ENCODE data around the gene DNAJC17. TPM values are rescaled to one million over a fixed set of nuclear protein-coding genes. Genes with fewer than 3 reads are reported as not detected.

DNAJC17 gene
- total and polyA plus RNA-seq, 2 of the 13 experiments (the other 11 are each of a cell fraction or from before 2014, with no cell fraction given), result 22.2 to 26.5 TPM

DNA sequence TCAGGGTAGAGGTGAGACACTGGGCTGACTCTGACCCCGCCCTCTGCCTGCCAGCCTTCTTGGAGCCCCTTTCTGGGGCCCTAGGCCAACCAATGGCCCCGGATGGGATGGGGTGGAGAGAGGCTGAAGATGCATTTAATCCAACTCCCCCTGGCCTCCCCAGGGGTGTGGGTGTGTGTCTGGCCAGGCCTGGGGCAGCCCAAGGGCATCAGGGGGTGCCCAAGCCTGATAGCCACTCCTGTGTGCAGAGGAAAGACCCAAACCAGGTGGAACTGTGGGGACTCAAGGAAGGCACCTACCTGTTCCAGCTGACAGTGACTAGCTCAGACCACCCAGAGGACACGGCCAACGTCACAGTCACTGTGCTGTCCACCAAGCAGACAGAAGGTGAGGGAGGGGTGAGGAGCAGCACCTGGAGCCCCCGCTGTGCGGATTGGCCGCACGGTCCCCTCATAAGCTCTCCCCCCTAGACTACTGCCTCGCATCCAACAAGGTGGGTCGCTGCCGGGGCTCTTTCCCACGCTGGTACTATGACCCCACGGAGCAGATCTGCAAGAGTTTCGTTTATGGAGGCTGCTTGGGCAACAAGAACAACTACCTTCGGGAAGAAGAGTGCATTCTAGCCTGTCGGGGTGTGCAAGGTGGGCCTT, 46.1 kb upstream of the DNAJC17 start:
- H3K9me3 ChIP-seq (ENCODE audit: low read length), result no peaks in the 10 kb centered on the region
- DNase-seq (ENCODE audit: low spot score) (no peak), FAIRE-seq (no peak), ATAC-seq (no peak)
- no peaks in the 10 kb centered on the region for H3K27me3 ChIP-seq (ENCODE audit: control insufficient read depth in 1 of 2, insufficient read depth in 2 of 2, low read length in 2 of 2)
- no peaks in the 10 kb centered on the region for H3K36me3 ChIP-seq (replicated peaks in 1 of 2; ENCODE audit: control insufficient read depth in 1 of 2, insufficient read depth in 2 of 2, low read length in 2 of 2)
- H2AFZ ChIP-seq (ENCODE audit: low read length), result no peak overlapping the region
- no peak overlapping the region for H3K4me3 ChIP-seq (replicated peaks in 1 of 3; ENCODE audit: insufficient read depth in 1 of 3, low read depth in 2 of 3, low read length in 3 of 3)
- ChIA-PET CTCF (ENCODE audit: low intra/inter-chr PET ratio, low total read pairs) (no interaction called here), POLR2A (no interaction called here)
- in situ Hi-C loops (cut with HindIII; ENCODE audit: extremely low pct_ligation_motif_present, low pct_unique_long_range_greater_than_20kb), result no loop called here
- WGBS (ENCODE audit: low lambda C conversion rate), result 60% methylated on average over 10 of the region's 16 CpGs
- H3K9ac ChIP-seq (ENCODE audit: insufficient read depth, low read depth, low read length), result no peak overlapping the region
- H4K20me1 ChIP-seq (ENCODE audit: insufficient read depth, low read length), result no peaks in the 10 kb centered on the region
- no TSS peak for BruUV-seq (replicated peaks)
- H3K27ac ChIP-seq (ENCODE audit: extremely low read length, insufficient read depth, low read length), result no peak overlapping the region
- no peaks in the 10 kb centered on the region for H3K79me2 ChIP-seq (ENCODE audit: insufficient read depth, low read length)
- H3K4me1 ChIP-seq (ENCODE audit: insufficient read depth, low read length), result peaks cover 40% of the 10 kb centered on the region
- no peak for TF ChIP-seq HNRNPK (IDR thresholded peaks at IDR 0.05; ENCODE audit: low read depth, low read length, poor library complexity, severe bottlenecking)
- TF ChIP-seq, protein P1, sequence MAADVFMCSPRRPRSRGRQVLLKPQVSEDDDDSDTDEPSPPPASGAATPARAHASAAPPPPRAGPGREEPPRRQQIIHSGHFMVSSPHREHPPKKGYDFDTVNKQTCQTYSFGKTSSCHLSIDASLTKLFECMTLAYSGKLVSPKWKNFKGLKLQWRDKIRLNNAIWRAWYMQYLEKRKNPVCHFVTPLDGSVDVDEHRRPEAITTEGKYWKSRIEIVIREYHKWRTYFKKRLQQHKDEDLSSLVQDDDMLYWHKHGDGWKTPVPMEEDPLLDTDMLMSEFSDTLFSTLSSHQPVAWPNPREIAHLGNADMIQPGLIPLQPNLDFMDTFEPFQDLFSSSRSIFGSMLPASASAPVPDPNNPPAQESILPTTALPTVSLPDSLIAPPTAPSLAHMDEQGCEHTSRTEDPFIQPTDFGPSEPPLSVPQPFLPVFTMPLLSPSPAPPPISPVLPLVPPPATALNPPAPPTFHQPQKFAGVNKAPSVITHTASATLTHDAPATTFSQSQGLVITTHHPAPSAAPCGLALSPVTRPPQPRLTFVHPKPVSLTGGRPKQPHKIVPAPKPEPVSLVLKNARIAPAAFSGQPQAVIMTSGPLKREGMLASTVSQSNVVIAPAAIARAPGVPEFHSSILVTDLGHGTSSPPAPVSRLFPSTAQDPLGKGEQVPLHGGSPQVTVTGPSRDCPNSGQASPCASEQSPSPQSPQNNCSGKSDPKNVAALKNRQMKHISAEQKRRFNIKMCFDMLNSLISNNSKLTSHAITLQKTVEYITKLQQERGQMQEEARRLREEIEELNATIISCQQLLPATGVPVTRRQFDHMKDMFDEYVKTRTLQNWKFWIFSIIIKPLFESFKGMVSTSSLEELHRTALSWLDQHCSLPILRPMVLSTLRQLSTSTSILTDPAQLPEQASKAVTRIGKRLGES (CRISPR knock-in tag; IDR thresholded peaks at IDR 0.05; ENCODE audit: borderline replicate concordance), result no peak
- intact Hi-C loops (cut with micrococcal nuclease; ENCODE audit: unreplicated experiment), result no loop called here
- H3K4me2 ChIP-seq (ENCODE audit: low read depth, low read length), result no peak overlapping the region

DNA sequence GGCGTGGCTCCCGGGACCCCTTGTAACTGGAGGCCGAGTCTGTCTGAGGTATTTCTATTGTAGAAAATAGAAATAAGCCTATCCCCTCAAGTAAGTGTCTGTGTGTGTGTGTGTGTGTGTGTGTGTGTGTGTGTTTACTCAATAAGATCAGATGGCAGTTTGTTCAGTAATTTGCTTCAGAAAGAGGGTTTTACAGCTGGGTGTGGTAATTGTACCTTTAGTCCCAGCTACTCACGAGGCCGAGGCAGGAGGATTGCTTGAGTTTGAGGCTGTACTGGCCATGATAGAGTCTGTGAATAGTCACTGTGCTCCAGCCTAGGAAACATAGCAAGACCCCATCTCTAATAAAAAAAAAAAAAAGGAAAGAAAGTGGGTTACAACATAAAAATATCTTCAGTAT, 45.3 kb upstream of the DNAJC17 start:
- Histone ChIP-seq H3K4me1 (ENCODE audit: insufficient read depth, low read length) (peaks cover 39% of the 10 kb centered on the region), H3K36me3 (replicated peaks in 1 of 2; ENCODE audit: control insufficient read depth in 1 of 2, insufficient read depth in 2 of 2, low read length in 2 of 2) (no peaks in the 10 kb centered on the region), H2AFZ (ENCODE audit: low read length) (no peak overlapping the region), H3K4me2 (ENCODE audit: low read depth, low read length) (no peak overlapping the region), H3K4me3 (replicated peaks in 1 of 3; ENCODE audit: insufficient read depth in 1 of 3, low read depth in 2 of 3, low read length in 3 of 3) (no peak overlapping the region), H3K9me3 (ENCODE audit: low read length) (no peaks in the 10 kb centered on the region), H3K27me3 (ENCODE audit: control insufficient read depth in 1 of 2, insufficient read depth in 2 of 2, low read length in 2 of 2) (no peaks in the 10 kb centered on the region), H4K20me1 (ENCODE audit: insufficient read depth, low read length) (no peaks in the 10 kb centered on the region), H3K79me2 (ENCODE audit: insufficient read depth, low read length) (no peaks in the 10 kb centered on the region), H3K9ac (ENCODE audit: insufficient read depth, low read depth, low read length) (no peak overlapping the region), H3K27ac (ENCODE audit: extremely low read length, insufficient read depth, low read length) (no peak overlapping the region)
- in situ Hi-C loops (cut with HindIII; ENCODE audit: extremely low pct_ligation_motif_present, low pct_unique_long_range_greater_than_20kb) (no loop called here), intact Hi-C loops (cut with micrococcal nuclease; ENCODE audit: unreplicated experiment) (no loop called here)
- CTCF ChIA-PET (ENCODE audit: low intra/inter-chr PET ratio, low total read pairs), result no interaction called here
- WGBS (ENCODE audit: low lambda C conversion rate), result 60% methylated on average over 5 of the region's 5 CpGs
- FAIRE-seq (no peak), ATAC-seq (no peak), DNase-seq (ENCODE audit: low spot score) (no peak)
- BruUV-seq (replicated peaks), result no TSS peak
- POLR2A ChIA-PET, result no interaction called here
- no peak for TF ChIP-seq ZNF432 (CRISPR knock-in tag; IDR thresholded peaks at IDR 0.05; ENCODE audit: borderline replicate concordance)
- TF ChIP-seq, protein P2, sequence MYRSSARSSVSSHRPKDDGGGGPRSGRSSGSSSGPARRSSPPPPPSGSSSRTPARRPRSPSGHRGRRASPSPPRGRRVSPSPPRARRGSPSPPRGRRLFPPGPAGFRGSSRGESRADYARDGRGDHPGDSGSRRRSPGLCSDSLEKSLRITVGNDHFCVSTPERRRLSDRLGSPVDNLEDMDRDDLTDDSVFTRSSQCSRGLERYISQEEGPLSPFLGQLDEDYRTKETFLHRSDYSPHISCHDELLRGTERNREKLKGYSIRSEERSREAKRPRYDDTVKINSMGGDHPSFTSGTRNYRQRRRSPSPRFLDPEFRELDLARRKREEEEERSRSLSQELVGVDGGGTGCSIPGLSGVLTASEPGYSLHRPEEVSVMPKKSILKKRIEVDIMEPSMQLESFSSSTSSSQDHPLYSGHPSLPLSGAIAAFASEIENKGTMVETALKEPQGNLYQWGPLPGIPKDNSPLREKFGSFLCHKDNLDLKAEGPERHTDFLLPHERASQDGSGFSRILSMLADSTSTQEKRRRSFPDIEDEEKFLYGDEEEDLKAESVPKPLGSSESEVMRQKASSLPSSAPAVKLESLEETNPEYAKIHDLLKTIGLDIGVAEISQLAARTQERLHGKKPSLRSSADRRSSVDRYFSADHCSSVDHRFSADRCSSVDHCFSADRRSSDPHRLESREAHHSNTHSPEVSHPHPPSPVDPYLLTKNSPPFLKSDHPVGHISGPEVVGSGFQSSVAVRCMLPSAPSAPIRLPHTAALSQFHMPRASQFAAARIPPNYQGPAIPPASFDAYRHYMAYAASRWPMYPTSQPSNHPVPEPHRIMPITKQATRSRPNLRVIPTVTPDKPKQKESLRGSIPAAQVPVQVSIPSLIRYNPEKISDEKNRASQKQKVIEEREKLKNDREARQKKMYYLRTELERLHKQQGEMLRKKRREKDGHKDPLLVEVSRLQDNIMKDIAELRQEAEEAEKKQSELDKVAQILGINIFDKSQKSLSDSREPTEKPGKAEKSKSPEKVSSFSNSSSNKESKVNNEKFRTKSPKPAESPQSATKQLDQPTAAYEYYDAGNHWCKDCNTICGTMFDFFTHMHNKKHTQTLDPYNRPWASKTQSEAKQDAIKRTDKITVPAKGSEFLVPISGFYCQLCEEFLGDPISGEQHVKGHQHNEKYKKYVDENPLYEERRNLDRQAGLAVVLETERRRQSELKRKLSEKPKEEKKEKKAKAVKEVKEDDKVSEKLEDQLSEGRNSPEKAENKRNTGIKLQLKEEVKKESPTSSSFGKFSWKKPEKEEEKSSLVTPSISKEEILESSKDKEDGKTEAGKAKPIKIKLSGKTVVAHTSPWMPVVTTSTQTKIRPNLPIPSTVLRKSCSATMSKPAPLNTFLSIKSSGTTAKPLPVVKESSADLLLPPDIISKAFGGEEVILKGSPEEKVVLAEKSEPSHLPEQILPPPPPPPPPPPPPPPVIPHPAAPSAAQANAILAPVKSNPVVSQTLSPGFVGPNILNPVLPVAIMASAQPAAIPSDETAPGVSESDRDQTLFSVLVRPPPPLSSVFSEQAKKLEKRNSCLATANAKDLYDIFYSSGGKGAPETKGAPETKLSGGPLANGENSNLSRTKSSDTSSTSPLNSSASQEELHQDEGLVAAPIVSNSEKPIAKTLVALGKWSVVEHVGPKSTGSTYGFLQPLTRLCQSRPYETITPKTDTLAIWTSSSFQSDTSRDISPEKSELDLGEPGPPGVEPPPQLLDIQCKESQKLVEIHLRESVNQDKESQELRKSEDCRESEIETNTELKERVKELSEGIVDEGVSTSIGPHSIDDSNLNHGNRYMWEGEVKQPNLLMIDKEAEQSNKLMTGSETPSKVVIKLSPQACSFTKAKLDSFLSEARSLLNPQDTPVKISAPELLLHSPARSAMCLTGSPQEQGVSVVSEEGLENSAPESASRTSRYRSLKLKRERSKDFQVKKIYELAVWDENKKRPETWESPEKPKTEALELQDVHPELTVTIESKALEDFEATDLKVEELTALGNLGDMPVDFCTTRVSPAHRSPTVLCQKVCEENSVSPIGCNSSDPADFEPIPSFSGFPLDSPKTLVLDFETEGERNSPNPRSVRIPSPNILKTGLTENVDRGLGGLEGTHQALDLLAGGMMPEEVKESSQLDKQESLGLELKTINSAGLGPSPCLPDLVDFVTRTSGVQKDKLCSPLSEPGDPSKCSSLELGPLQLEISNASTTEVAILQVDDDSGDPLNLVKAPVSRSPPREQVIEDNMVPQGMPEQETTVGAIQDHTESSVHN (CRISPR knock-in tag; IDR thresholded peaks at IDR 0.05), result no peak

Measured in HepG2 (cell line).